Stimulated activated CD8-positive, alpha-beta memory T cell treated with anti-CD3 and anti-CD28 coated beads, Interleukin-2, amount 100 ng/mL, for 48 hours (primary cell): ENCODE results near the gene CLPTM1L.
"Not testable (repeated sequence)": the region's sequence is repeated elsewhere in the genome, so short reads cannot be mapped to it uniquely, and the experiment has no call there.

ENCODE experiments used
- DNase-seq, 2 donors: peaks; one replicate each; pipeline ENCODE4 v3.0.0-alpha.2; 2020; ENCODE audit warnings: low read depth in 2 of 2

The CLPTM1L gene

GRCh38 chr5:1339139-1339817 lies 5.6 kb downstream of the CLPTM1L start:
- not testable (repeated sequence) for DNase-seq

GRCh38 chr5:1338506-1339070 lies 6.3 kb downstream of the CLPTM1L start:
- no peak for DNase-seq

GRCh38 chr5:1338196-1338490 lies 6.8 kb downstream of the CLPTM1L start:
- no peak for DNase-seq

GRCh38 chr5:1337489-1338195 lies 7.3 kb downstream of the CLPTM1L start:
- no peak for DNase-seq

DNA sequence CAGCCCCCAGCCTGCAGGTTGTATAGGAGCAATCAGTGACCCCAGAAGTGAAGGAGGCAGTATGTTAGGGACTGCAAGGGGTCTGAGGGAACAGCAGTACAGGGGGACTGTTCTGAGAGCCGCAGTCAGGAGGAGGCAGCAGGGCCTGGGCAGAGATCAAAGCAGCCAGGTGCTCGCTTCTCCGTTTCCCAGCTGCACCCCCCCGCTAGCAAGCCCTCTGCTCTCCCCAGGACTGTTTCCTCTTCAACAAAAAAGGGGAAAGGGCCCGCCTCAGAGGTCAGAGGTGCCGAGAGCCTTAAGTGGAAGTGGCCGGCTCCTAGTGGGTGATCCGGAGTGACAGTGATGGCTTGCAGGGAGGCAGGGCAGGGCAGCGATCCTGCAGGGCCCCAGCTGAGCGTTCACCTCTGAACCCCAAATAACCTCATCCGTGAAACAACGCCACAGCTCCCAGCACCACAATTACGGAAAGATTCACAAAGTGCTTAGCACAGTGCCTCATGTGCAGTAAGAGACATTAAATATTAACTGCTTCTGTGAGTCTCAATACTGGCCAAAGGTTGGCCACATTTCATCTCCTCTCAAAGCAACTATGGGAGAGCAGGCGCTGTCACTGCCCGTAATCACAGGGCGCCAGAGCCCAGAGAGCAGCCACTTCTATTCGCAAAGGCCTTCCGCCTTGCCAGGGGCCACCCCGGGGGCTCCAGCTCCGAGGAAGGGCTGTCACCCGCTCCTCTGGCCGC lies 8.0 kb downstream of the CLPTM1L start:
- no peak for DNase-seq

DNA sequence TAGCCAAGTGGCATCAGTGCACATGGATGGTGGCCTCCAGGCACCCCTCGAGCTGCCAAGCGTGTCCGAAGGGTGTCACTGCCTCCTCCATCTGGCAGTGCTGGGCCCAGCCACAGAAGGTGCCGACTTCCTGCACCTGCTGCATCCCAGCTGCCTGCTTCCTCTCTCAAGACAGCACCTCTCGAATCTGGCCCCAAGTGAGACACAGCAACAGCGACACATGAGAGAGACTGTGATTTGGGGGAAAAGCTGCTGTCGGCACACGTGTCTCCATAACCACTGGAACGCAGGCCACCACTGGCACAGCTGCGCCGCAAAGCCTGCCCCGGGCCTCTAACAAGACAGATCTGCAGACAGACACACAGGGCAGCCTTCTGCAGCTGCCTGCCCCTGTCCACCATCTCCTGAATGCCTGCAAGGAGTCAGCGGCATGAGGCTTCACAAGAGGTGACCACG lies 8.8 kb downstream of the CLPTM1L start:
- DNase-seq: no peak

DNA sequence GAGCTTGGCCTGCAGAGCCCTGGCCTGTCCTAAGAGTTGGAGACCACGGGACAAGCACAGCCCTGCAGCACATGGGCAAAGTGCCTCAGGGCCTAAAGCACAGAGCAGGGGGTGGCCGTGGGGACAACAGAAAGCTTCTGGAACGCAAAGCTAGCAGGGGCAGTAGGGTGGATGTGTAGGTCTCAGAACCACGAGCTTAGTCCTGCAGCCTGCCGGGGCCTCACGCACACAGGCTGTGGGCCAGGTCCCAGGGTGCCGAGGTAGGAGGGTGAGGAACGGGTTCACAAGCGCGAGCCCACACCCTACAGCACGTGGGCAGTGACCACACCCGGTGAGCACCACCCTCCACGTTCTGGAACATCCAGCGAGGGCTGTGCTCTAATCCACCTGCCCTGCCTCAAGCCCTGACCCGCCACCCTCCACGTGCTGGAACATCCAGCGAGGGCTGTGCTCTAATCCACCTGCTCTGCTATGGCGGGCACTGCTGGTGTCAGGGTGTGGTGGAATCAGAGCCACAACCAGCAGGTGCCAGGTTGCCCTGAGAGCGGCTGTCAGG lies 9.3 kb downstream of the CLPTM1L start:
- no peak for DNase-seq

GRCh38 chr5:1334831-1335539 lies 9.9 kb downstream of the CLPTM1L start:
- no peak for DNase-seq

DNA sequence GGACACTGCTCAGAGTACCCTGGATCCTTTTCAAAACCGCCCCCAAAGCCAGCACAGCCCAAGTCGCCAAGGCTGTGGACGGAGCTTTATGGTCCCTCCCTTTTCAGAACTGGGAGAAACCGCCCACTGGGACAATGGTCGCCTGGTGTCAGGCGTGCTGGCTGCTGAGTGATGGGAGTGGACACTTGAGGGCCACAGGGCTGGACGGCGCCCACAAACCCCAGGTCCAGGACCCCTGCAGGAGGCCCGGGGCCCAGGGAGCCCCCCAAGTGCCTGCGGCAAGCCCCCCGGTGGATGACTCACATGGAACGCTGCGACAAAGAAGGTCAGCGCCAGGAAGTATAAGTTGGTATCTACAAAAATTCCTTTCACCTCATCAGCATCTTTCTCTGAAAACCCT lies 10.9 kb downstream of the CLPTM1L start:
- no peak for DNase-seq

DNA sequence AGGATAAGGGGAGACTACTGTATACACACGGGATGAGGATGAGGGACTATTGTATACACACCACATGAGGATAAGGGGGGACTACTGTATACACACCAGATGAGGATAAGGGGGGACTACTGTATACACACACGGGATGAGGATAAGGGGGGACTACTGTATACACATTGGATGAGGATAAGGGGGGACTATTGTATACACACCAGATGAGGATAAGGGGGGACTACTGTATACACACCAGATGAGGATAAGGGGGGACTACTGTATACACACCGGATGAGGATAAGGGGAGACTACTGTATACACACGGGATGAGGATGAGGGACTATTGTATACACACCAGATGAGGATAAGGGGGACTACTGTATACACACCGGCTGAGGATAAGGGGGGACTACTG lies 11.6 kb downstream of the CLPTM1L start:
- not testable (repeated sequence) for DNase-seq

DNA sequence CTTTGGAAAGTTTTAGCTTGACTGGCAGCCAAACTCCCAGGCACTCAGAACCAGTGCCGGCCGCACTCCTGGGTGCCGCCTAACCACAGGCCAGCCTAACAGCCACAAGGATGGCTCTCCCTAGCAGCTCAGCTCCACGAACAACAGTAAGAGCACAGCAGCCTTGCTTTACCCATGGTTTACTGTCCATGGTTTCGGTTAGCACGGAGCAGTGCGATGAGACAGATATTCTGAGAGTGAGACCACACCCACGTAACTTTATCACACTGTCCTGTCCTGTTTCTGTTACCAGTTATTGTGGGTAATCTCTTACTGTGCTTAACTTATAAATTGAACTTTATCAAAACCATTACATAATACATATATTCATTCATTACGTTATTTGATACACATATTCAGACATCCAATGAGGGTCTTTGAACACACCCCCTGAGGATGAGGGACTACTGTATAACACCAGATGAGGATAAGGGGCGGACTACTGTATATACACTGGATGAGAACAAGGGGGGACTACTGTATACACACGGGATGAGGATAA lies 12.4 kb downstream of the CLPTM1L start:
- DNase-seq: no peak

DNA sequence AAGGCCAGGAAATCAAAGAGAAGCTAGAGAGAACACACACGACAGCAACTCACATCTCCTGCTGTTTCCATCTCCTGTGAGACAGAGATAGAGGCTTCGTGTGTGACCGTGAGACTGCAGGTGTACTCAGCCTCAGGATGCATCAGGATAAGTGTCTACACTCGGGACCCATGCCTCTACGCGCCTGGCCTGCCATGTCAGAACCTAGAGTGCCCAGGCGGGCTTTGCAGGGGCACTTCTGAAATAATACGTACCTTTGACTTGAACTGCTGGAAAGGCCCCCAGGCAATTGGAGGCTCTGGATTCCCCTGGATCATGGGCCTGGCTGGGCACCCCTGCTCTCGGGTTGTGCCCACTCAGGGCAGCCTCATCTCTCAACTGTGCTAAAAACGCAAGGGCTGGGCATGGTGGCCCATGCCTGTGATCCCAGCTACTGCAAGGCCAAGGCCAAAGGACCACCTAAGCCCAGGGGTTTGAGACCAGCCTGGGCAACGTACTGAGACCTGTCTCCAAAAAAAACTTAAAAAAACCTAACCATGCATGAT lies 13.0 kb downstream of the CLPTM1L start:
- DNase-seq: no peak

DNA sequence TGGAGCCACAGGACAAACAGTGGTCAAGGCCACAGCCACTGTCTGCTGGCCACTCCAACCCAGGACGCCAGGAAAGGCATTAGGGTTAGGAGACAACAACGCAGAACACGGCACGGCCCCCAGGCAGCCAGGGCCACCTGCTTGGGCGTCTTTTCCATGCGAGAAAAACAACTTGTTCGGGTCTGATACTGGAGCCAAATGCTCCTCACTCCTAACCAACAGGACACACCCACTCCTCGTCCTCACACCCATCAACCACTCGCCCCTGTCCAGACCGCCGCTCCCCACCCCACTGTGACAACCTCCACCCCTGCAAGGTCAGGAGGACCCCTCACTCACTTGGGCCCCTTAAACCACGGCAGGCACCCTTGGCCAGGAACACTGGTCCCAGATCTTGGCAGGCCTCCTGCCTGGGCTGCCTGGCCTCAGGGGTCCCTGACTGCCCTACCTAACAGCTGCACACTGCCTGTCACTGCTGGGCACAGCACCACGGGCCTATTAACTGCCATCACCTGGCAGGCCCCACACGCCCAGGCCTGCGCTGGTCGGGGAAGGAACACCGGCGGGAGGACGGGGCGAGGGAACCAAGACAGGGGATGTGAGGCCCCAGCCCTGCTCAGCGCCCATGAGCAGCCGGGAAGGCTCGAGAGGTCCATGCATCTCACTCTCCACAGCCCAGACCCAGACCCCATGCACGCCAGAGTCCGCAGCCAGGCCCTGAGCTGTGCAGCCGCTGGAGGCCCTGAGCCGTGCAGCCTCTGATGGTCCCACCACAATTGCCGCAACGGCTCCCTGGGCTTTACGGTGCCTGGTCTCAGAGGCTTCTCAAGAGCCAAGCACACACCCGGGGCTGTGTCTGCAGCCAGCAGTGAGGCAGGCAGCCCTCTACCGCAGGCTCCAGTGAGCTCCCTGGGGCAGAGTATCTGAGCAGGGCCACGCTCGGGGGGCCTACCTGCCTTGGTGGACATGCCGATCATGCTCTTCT lies 13.8 kb downstream of the CLPTM1L start:
- no peak for DNase-seq

DNA sequence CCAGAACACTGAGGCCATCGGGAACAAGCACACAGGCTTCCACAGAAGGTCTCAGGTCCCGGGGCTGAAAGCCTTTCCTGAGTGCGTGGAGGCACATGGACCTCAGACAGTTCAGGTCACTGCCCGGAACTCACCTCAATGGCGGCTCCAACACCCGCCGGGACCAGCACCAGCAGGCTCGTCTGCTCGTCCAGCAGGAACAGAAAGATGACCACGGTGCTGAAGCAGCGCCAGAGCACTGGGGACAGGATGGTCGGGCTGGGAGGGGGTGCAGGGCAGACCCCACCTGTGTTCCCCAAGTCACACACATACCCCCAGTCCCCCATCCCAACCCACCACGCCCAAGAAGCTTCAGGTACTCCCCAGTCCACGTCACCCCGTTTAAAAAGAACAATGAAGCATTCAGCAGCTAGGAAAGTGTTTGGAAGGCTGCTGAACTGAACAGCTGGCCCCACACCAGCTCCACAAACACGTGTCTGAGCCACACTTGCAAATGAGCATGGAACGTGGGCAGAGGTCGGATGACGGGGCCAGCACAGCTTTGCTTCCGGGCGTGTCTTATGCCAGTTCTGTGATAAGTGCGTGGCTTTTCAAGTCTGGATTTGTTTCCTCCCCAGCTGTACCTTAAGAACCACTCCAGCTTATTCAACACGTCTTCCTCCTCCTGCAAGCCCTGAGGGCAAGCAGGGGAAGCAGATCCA lies 14.6 kb downstream of the CLPTM1L start:
- DNase-seq: no peak

- DNase-seq: no peak
These were observed 15.8 kb downstream of the CLPTM1L start for GRCh38 chr5:1329111-1329579.

DNA sequence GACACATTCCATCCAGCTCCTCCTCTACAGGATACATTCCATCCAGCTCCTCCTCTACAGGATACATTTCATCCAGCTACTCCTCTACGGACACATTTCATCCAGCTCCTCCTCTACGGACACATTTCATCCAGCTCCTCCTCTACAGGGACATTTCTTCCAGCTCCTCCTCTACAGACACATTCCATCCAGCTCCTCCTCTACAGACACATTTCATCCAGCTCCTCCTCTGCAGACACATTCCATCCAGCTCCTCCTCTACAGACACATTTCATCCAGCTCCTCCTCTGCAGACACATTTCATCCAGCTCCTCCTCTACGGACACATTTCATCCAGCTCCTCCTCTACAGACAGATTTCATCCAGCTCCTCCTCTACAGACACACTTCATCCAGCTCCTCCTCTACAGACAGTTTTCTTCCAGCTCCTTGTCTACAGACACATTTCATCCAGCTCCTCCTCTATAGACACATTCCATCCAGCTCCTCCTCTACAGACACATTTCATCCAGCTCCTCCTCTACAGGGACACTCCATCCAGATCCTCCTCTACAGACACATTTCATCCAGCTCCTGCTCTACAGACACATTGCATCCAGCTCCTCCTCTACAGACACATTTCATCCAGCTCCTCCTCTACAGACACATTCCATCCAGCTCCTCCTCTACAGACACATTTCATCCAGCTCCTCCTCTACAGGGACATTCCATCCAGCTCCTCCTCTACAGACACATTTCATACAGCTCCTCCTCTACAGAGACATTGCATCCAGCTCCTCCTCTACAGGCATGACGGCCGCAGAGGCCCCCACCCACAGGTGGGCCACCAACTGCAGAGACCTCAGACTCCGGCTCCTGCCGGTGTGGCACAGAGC lies 16.4 kb downstream of the CLPTM1L start:
- DNase-seq: not testable (repeated sequence)

DNA sequence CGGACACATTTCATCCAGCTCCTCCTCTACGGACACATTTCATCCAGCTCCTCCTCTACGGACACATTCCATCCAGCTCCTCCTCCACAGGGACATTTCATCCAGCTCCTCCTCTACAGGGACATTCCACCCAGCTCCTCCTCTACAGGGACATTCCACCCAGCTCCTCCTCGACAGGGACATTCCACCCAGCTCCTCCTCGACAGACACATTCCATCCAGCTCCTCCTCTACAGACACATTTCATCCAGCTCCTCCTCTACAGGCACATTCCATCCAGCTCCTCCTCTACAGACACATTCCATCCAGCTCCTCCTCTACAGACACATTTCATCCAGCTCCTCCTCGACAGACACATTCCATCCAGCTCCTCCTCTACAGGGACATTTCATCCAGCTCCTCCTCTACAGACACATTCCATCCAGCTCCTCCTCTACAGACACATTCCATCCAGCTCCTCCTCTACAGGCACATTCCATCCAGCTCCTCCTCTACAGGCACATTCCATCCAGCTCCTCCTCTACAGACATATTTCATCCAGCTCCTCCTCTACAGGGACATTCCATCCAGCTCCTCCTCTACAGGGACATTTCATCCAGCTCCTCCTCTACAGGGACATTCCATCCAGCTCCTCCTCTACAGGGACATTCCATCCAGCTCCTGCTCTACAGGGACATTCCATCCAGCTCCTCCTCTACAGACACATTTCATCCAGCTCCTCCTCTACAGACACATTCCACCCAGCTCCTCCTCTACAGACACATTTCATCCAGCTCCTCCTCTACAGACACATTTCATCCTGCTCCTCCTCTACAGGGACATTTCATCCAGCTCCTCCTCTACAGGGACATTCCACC lies 17.8 kb downstream of the CLPTM1L start:
- not testable (repeated sequence) for DNase-seq
